ENCODE measurements around the gene PC.

PC gene

GRCh38 chr11:66851698-66852465 is 106.3 kb downstream of the PC start:
- TF ChIP-seq ARNTL (CRISPR knock-in tag; IDR thresholded peaks at IDR 0.05; ENCODE audit: borderline replicate concordance, low read depth) = no peak
- TF ChIP-seq RARB (CRISPR knock-in tag; IDR thresholded peaks at IDR 0.05) = no peak
- TF ChIP-seq TOX (CRISPR knock-in tag; IDR thresholded peaks at IDR 0.05; ENCODE audit: borderline replicate concordance) = no peak
- TF ChIP-seq POU6F1 (CRISPR knock-in tag; IDR thresholded peaks at IDR 0.05; ENCODE audit: borderline replicate concordance, low read depth) = no peak
- no peak for TF ChIP-seq ZC3H10 (CRISPR knock-in tag; IDR thresholded peaks at IDR 0.05)
- TF ChIP-seq ZFP3 (CRISPR knock-in tag; IDR thresholded peaks at IDR 0.05) = no peak
- TF ChIP-seq ZFP30 (CRISPR knock-in tag; IDR thresholded peaks at IDR 0.05) = no peak
- TF ChIP-seq CREB5 (CRISPR knock-in tag; IDR thresholded peaks at IDR 0.05; ENCODE audit: low read depth) = no peak
- TF ChIP-seq GLIS3 (CRISPR knock-in tag; IDR thresholded peaks at IDR 0.05) = no peak
- ATAC-seq = no peak

GRCh38 chr11:66851239-66851596 is 107.0 kb downstream of the PC start:
- no peak for ATAC-seq
- TF ChIP-seq ARNTL (CRISPR knock-in tag; IDR thresholded peaks at IDR 0.05; ENCODE audit: borderline replicate concordance, low read depth) (no peak), SNAI2 (CRISPR knock-in tag; IDR thresholded peaks at IDR 0.05) (no peak), TSHZ2 (CRISPR knock-in tag; IDR thresholded peaks at IDR 0.05) (no peak), CSRNP3 (CRISPR knock-in tag; IDR thresholded peaks at IDR 0.05) (no peak), ZNF565 (CRISPR knock-in tag; conservative IDR thresholded peaks at IDR 0.05; ENCODE audit: low read depth) (no peak), ISL1 (CRISPR knock-in tag; IDR thresholded peaks at IDR 0.05) (no peak), ZC3H10 (CRISPR knock-in tag; IDR thresholded peaks at IDR 0.05) (no peak), ZNF70 (CRISPR knock-in tag; IDR thresholded peaks at IDR 0.05) (no peak), PATZ1 (CRISPR knock-in tag; IDR thresholded peaks at IDR 0.05; ENCODE audit: borderline replicate concordance) (no peak), TOX (CRISPR knock-in tag; IDR thresholded peaks at IDR 0.05; ENCODE audit: borderline replicate concordance) (no peak), ZFP3 (CRISPR knock-in tag; IDR thresholded peaks at IDR 0.05) (no peak), GLIS3 (CRISPR knock-in tag; IDR thresholded peaks at IDR 0.05) (no peak), POU6F1 (CRISPR knock-in tag; IDR thresholded peaks at IDR 0.05; ENCODE audit: borderline replicate concordance, low read depth) (no peak), ESRRG (CRISPR knock-in tag; IDR thresholded peaks at IDR 0.05) (no peak), BACH2 (CRISPR knock-in tag; IDR thresholded peaks at IDR 0.05; ENCODE audit: borderline replicate concordance) (no peak), OSR1 (CRISPR knock-in tag; IDR thresholded peaks at IDR 0.05) (no peak), CREB5 (CRISPR knock-in tag; IDR thresholded peaks at IDR 0.05; ENCODE audit: low read depth) (no peak), CSDC2 (CRISPR knock-in tag; IDR thresholded peaks at IDR 0.05) (no peak)
